Measurements from ENCODE around the gene ANAPC5.

The ANAPC5 gene

DNA sequence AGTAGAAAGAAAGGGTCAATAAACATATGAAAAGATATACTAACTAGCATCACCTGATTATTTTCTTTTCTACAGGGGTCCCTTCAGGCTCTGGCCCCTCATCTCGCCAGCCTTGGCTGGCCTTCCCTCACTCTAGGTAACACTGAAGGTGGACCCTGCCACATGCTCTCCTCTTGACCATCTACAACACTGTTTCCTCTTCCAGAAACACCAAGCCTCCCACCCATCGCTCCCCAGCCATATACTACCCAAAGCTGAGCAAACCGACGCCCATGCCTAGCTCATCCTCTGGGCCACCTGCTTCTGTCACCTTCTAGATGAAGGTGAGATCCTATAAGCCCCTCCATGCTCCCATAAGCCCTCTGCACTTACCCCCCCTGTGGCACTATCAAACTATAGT, 14.8 kb downstream of the ANAPC5 start:
- Histone ChIP-seq H3K27ac (ENCODE audit: low read depth, low read length) (no peak overlapping the region), H3K4me1 (ENCODE audit: control insufficient read depth, low read length) (no peaks in the 10 kb centered on the region), H3K79me2 (ENCODE audit: control insufficient read depth, low read length) (no peaks in the 10 kb centered on the region; the same call in 1 of the 2 replicates), H3K4me3 (ENCODE audit: low read length) (no peak overlapping the region), H3K9me3 (ENCODE audit: control insufficient read depth, insufficient read depth, low read length) (no peaks in the 10 kb centered on the region), H3F3A (ENCODE audit: control insufficient read depth, insufficient read depth) (peaks cover 9% of the 10 kb centered on the region), H3K9me2 (replicated peaks; ENCODE audit: control insufficient read depth, low read length) (no peaks in the 10 kb centered on the region), H4K20me1 (ENCODE audit: control insufficient read depth, insufficient read depth, low read depth, low read length) (no peaks in the 10 kb centered on the region), H3K36me3 (ENCODE audit: control insufficient read depth, low read length) (peaks cover 72% of the 10 kb centered on the region), H3K27me3 (ENCODE audit: control insufficient read depth, low read length) (no peaks in the 10 kb centered on the region), H3K4me2 (ENCODE audit: low read length) (no peak overlapping the region)
- TF ChIP-seq EZH2phosphoT487 (IDR thresholded peaks at IDR 0.05; ENCODE audit: borderline replicate concordance, low read length), result no peak
- TF ChIP-seq, protein P1, sequence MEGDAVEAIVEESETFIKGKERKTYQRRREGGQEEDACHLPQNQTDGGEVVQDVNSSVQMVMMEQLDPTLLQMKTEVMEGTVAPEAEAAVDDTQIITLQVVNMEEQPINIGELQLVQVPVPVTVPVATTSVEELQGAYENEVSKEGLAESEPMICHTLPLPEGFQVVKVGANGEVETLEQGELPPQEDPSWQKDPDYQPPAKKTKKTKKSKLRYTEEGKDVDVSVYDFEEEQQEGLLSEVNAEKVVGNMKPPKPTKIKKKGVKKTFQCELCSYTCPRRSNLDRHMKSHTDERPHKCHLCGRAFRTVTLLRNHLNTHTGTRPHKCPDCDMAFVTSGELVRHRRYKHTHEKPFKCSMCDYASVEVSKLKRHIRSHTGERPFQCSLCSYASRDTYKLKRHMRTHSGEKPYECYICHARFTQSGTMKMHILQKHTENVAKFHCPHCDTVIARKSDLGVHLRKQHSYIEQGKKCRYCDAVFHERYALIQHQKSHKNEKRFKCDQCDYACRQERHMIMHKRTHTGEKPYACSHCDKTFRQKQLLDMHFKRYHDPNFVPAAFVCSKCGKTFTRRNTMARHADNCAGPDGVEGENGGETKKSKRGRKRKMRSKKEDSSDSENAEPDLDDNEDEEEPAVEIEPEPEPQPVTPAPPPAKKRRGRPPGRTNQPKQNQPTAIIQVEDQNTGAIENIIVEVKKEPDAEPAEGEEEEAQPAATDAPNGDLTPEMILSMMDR (IDR thresholded peaks at IDR 0.05; ENCODE audit: low read depth, low read length, poor library complexity, severe bottlenecking), result no peak

DNA sequence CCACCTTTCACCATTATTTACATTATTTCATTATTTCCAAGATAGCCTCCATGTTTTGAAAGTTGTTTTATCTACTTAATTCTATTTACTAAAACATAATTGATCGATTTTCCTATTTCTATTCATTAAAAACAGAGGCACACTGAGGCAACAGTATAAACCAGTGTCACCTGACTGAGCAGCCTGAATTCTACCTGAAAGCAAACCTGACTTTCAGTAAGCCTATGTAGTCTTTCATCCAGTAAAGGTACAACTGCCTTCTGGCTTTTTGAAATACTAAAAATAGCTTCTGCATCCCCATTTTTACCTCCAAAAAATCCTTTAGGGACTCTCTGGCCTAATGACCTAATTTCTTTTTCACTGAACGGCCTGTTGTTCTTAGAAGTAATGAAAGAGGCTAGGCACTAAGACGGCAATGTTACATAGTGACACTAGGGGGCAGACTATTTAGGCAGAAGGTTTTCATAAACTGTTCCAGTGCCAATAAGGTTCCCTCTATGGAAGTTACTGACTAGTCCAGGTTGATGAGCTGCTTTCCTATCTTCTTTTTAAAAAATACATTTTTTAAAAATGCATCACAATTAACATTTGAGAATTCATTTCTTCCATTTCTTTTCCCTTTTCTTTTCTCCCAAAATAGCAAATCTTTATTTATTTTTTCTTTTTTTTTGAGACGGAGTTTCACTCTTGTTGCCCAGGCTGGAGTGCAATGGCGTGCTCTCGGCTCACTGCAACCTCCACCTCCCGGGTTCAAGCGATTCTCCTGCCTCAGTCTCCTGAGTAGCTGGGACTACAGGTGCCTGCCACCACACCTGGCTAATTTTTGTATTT, 17.5 kb downstream of the ANAPC5 start:
- peaks cover 9% of the 10 kb centered on the region for H3F3A ChIP-seq (ENCODE audit: control insufficient read depth, insufficient read depth)

DNA sequence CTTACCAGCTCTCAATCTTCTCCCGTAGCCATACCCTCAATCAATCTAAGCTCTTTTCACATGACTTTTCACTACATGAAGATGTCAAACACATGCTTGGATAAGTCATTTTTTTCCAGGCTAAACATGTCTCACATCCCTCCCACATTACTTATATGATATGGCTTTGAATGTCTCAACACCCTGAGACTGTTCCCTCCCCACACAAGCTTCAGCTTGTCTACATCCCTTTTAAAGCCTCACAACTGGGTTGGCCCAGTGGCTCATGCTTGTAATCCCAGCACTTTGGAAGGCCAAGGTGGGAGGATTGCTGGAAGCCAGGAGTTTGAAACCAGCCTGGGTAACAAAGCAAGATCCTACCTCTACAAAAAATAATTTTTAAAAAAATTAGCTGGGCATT, 18.5 kb downstream of the ANAPC5 start:
- no peaks in the 10 kb centered on the region for H3K9me3 ChIP-seq (ENCODE audit: control insufficient read depth, insufficient read depth, low read length)
- H3K36me3 ChIP-seq (ENCODE audit: control insufficient read depth, low read length), result peaks cover 87% of the 10 kb centered on the region
- H3K9me2 ChIP-seq (replicated peaks; ENCODE audit: control insufficient read depth, low read length), result no peaks in the 10 kb centered on the region
- H3F3A ChIP-seq (ENCODE audit: control insufficient read depth, insufficient read depth), result peaks cover 9% of the 10 kb centered on the region
- H4K20me1 ChIP-seq (ENCODE audit: control insufficient read depth, insufficient read depth, low read depth, low read length), result no peaks in the 10 kb centered on the region
- H3K27ac ChIP-seq (ENCODE audit: low read depth, low read length), result no peak overlapping the region
- no peak overlapping the region for H3K4me2 ChIP-seq (ENCODE audit: low read length)
- TF ChIP-seq, protein P1 (IDR thresholded peaks at IDR 0.05; ENCODE audit: low read depth, low read length, poor library complexity, severe bottlenecking), result no peak
- no peak for TF ChIP-seq EZH2phosphoT487 (IDR thresholded peaks at IDR 0.05; ENCODE audit: borderline replicate concordance, low read length)
- no peaks in the 10 kb centered on the region; the same call in 1 of the 2 replicates for H3K79me2 ChIP-seq (ENCODE audit: control insufficient read depth, low read length)
- H3K27me3 ChIP-seq (ENCODE audit: control insufficient read depth, low read length), result no peaks in the 10 kb centered on the region
- no peak overlapping the region for H3K4me3 ChIP-seq (ENCODE audit: low read length)
- no peaks in the 10 kb centered on the region for H3K4me1 ChIP-seq (ENCODE audit: control insufficient read depth, low read length)

More for the DNA sequence above, 17.5 kb downstream of the ANAPC5 start:
- Histone ChIP-seq H4K20me1 (ENCODE audit: control insufficient read depth, insufficient read depth, low read depth, low read length) (no peaks in the 10 kb centered on the region), H3K4me3 (ENCODE audit: low read length) (no peak overlapping the region), H3K9me3 (ENCODE audit: control insufficient read depth, insufficient read depth, low read length) (no peaks in the 10 kb centered on the region), H3K9me2 (replicated peaks; ENCODE audit: control insufficient read depth, low read length) (no peaks in the 10 kb centered on the region), H3K27ac (ENCODE audit: low read depth, low read length) (no peak overlapping the region), H3K79me2 (ENCODE audit: control insufficient read depth, low read length) (no peaks in the 10 kb centered on the region; the same call in 1 of the 2 replicates), H3K36me3 (ENCODE audit: control insufficient read depth, low read length) (peaks cover 77% of the 10 kb centered on the region), H3K27me3 (ENCODE audit: control insufficient read depth, low read length) (no peaks in the 10 kb centered on the region), H3K4me2 (ENCODE audit: low read length) (no peak overlapping the region), H3K4me1 (ENCODE audit: control insufficient read depth, low read length) (no peaks in the 10 kb centered on the region)
- TF ChIP-seq, protein P1 (IDR thresholded peaks at IDR 0.05; ENCODE audit: low read depth, low read length, poor library complexity, severe bottlenecking), result peak; percentile 93
- no peak for TF ChIP-seq EZH2phosphoT487 (IDR thresholded peaks at IDR 0.05; ENCODE audit: borderline replicate concordance, low read length)

All from DOHH2 (cell line).